ENCODE measurements around the gene ARL15. TPM values are rescaled to one million over a fixed set of nuclear protein-coding genes. Genes with fewer than 3 reads are reported as not detected.

Gene ARL15
- total RNA-seq, 1 donor from 2014 or later = 14.0 TPM

DNA sequence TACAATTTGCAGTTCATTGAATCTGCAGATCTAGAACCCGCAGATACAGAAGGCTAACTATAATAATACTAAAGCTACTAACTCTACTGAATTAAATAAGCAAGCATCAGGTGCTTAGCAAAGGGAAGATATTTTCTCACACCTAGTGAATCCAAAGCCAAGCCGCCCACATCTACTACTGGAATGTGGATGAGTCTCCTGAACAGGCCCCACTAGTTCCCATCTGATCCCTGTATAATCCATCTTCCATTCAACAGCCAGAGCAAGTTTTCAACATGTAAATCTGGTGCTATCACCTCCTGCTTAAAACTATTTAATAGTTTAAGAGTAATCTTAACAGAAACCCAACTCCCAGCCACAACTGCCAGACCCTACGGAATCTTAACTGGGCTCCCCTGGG lies 18.9 kb downstream of the ARL15 start:
- H3K4me3 Mint-ChIP-seq (ENCODE audit: unreplicated experiment) = no peak overlapping the region
- no peak for DNase-seq (ENCODE audit: low spot score)
- H3K27me3 Mint-ChIP-seq (ENCODE audit: low read depth) = no peaks in the 10 kb centered on the region
- no peaks in the 10 kb centered on the region for H3K9me3 Mint-ChIP-seq (ENCODE audit: low read depth)
- no peaks in the 10 kb centered on the region for H3K36me3 Mint-ChIP-seq (ENCODE audit: low read depth)
- H3K4me1 Mint-ChIP-seq (ENCODE audit: low read depth) = peaks cover 12% of the 10 kb centered on the region
- H3K27ac Mint-ChIP-seq (ENCODE audit: unreplicated experiment) = no peak overlapping the region
- TF ChIP-seq, protein P1, sequence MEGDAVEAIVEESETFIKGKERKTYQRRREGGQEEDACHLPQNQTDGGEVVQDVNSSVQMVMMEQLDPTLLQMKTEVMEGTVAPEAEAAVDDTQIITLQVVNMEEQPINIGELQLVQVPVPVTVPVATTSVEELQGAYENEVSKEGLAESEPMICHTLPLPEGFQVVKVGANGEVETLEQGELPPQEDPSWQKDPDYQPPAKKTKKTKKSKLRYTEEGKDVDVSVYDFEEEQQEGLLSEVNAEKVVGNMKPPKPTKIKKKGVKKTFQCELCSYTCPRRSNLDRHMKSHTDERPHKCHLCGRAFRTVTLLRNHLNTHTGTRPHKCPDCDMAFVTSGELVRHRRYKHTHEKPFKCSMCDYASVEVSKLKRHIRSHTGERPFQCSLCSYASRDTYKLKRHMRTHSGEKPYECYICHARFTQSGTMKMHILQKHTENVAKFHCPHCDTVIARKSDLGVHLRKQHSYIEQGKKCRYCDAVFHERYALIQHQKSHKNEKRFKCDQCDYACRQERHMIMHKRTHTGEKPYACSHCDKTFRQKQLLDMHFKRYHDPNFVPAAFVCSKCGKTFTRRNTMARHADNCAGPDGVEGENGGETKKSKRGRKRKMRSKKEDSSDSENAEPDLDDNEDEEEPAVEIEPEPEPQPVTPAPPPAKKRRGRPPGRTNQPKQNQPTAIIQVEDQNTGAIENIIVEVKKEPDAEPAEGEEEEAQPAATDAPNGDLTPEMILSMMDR (IDR thresholded peaks at IDR 0.05) = no peak

DNA sequence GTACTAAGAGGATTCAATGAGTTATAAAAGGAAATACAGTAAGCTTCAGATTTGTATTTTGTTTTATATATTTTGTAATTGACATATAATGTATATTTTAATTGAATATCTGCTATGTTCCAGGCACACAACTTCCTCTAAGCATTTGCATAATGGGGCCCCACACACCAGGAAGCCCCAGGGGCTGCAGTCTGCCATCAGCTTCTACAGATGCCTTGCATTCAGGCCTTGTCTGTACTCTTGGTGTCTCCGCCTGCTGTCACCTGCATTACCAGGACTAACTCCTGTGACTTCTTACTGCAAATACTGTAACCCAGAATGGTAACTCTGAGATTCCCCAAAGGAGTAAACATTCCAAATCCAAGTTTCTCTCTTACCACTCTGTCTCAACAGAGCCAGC lies 20.6 kb downstream of the ARL15 start:
- H3K4me1 Mint-ChIP-seq (ENCODE audit: low read depth) = peaks cover 8% of the 10 kb centered on the region
- H3K4me3 Mint-ChIP-seq (ENCODE audit: unreplicated experiment) = no peak overlapping the region
- no peaks in the 10 kb centered on the region for H3K36me3 Mint-ChIP-seq (ENCODE audit: low read depth)
- H3K27ac Mint-ChIP-seq (ENCODE audit: unreplicated experiment) = no peak overlapping the region
- TF ChIP-seq, protein P1 (IDR thresholded peaks at IDR 0.05) = no peak
- no peak for DNase-seq (ENCODE audit: low spot score)
- no peaks in the 10 kb centered on the region for H3K27me3 Mint-ChIP-seq (ENCODE audit: low read depth)
- no peaks in the 10 kb centered on the region for H3K9me3 Mint-ChIP-seq (ENCODE audit: low read depth)

DNA sequence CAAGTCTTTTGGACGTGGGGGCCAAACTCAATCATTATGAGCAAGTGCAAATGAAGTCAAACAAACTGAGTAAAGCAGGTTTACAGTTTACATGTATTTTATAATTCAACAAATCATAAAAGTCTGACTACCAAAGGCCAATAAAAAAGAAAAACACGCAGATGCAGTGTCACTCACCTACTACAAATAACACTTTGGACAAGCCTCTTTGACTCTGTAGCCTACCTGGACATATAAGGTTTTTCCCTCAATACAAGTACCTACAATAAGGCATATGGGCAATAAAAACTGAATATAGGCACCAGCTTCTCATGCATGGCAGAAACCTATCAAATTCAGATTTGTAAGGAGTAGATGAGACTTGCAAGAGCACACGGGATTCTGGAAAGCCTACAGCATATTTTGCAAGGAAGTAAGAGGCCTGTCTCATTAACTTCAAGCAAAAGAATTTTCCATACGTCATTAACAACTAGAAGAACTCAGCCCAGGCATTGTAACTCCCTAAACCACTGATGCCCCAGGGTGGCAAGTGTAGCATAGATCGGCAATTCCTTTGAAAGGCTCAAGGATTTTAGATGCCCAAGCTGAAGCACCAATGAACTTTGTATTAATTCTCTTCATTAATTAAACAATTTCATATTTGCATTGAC lies 21.7 kb downstream of the ARL15 start:
- TF ChIP-seq, protein P1 (IDR thresholded peaks at IDR 0.05) = no peak
- no peaks in the 10 kb centered on the region for H3K27me3 Mint-ChIP-seq (ENCODE audit: low read depth)
- H3K27ac Mint-ChIP-seq (ENCODE audit: unreplicated experiment) = no peak overlapping the region
- DNase-seq (ENCODE audit: low spot score) = no peak
- H3K9me3 Mint-ChIP-seq (ENCODE audit: low read depth) = no peaks in the 10 kb centered on the region
- H3K4me1 Mint-ChIP-seq (ENCODE audit: low read depth) = peaks cover 4% of the 10 kb centered on the region
- H3K36me3 Mint-ChIP-seq (ENCODE audit: low read depth) = no peaks in the 10 kb centered on the region
- H3K4me3 Mint-ChIP-seq (ENCODE audit: unreplicated experiment) = no peak overlapping the region

DNA sequence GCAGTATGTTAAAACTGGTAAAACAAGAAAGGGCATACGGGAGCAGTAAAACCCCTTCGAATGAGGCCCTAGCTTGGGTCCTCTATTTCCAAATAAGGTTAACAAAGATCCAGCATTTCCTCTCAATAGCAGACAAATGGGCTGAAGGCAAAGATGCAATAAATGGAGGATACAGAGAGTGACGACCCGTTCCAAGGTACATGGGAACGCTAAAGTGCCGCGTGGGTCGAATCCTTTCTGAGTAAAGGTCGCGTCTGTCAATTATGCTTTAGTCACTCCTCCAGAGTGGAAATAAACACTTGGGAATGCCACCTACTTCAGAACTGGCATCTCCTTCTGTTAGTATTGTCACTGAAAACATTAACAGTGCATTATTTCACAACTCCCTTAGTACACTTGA lies 24.7 kb downstream of the ARL15 start:
- H3K27me3 Mint-ChIP-seq (ENCODE audit: low read depth) = no peaks in the 10 kb centered on the region
- no peaks in the 10 kb centered on the region for H3K9me3 Mint-ChIP-seq (ENCODE audit: low read depth)
- no peaks in the 10 kb centered on the region for H3K4me1 Mint-ChIP-seq (ENCODE audit: low read depth)
- no peak overlapping the region for H3K4me3 Mint-ChIP-seq (ENCODE audit: unreplicated experiment)
- H3K27ac Mint-ChIP-seq (ENCODE audit: unreplicated experiment) = no peak overlapping the region
- TF ChIP-seq, protein P1 (IDR thresholded peaks at IDR 0.05) = no peak
- no peaks in the 10 kb centered on the region for H3K36me3 Mint-ChIP-seq (ENCODE audit: low read depth)
- no peak for DNase-seq (ENCODE audit: low spot score)

DNA sequence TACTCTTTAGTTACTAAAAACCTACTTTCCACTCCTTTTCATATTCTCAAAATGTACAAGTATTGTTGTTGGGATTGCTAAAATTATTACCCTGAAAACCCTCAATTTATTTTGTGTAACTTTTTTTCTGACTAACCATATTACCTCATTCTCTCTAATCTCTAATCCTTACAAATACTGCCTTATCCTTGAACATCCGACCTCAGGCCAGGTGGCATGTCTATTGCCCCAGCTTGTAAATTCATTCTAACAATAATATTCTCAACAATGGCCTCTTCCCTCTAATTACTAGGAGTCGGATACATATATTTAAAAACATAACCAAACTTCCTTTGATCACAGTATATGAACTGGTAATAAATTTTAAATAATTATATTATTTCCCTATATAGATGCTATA lies 25.8 kb downstream of the ARL15 start:
- peaks cover 2% of the 10 kb centered on the region for H3K36me3 Mint-ChIP-seq (ENCODE audit: low read depth)
- H3K27ac Mint-ChIP-seq (ENCODE audit: unreplicated experiment) = no peak overlapping the region
- peaks cover 2% of the 10 kb centered on the region for H3K9me3 Mint-ChIP-seq (ENCODE audit: low read depth)
- TF ChIP-seq, protein P1 (IDR thresholded peaks at IDR 0.05) = no peak
- H3K27me3 Mint-ChIP-seq (ENCODE audit: low read depth) = no peaks in the 10 kb centered on the region
- DNase-seq (ENCODE audit: low spot score) = no peak
- H3K4me1 Mint-ChIP-seq (ENCODE audit: low read depth) = no peaks in the 10 kb centered on the region
- no peak overlapping the region for H3K4me3 Mint-ChIP-seq (ENCODE audit: unreplicated experiment)

All from chondrocyte (in vitro differentiated cells).